Caco-2 (cell line): ENCODE results near the gene ATXN1. TPM values are rescaled to one million over a fixed set of nuclear protein-coding genes. Genes with fewer than 3 reads are reported as not detected.

Source experiments
- BruUV-seq: library from RNA; stranded (reverse); fragments of 400-500 nt; replicated peaks from 2 replicates; lab custom pipeline; 2021; lab: Mats Ljungman, UMichigan
- CTCF ChIA-PET: fragments of 300-600 bp; sonication (Branson Sonifier 250); formaldehyde crosslinking; loops from one replicate; lab custom pipeline; 2022; ENCODE audit warnings: antibody characterized with exemption; lab: Charles Lee
- POLR2A ChIA-PET: fragments of 300-600 bp; sonication (Branson Sonifier 250); formaldehyde crosslinking; loops from one replicate; lab custom pipeline; 2022; ENCODE audit warnings: antibody characterized with exemption; lab: Charles Lee
- DNase-seq, 2 experiments: peaks; one replicate each; pipeline versions ENCODE4 v3.0.0 to v3.0.0-alpha.2; 2020 to 2022
- H3K27me3 ChIP-seq: replicated peaks from 2 replicates; pipeline ENCODE4 v1.6.0; 2011; ENCODE audit warnings: low read length; ENCODE audit not compliant: control insufficient read depth, insufficient read depth
- H3K36me3 ChIP-seq: 2 replicates; pipeline ENCODE4 v1.5.1; 2011; ENCODE audit warnings: low read length; ENCODE audit not compliant: control insufficient read depth, insufficient read depth
- H3K4me1 ChIP-seq: fragments of 250-450 bp; sonication (Bioruptor Pico); 2 replicates; pipeline ENCODE4 v1.5.1; 2020; ENCODE audit warnings: mild to moderate bottlenecking
- H3K4me3 ChIP-seq: 2 replicates; pipeline ENCODE4 v1.5.1; 2011; ENCODE audit warnings: low read depth, mild to moderate bottlenecking, control low read depth, low read length
- H3K9me3 ChIP-seq: fragments of 250-450 bp; sonication (Bioruptor Pico); 2 replicates; pipeline ENCODE4 v1.5.1; 2020; ENCODE audit warnings: mild to moderate bottlenecking, moderate library complexity
- H3K27ac Mint-ChIP-seq: one replicate; pipeline ENCODE4 v1.8.0; 2022; ENCODE audit warnings: mixed read lengths; ENCODE audit not compliant: unreplicated experiment
- H3K27me3 Mint-ChIP-seq: one replicate; pipeline ENCODE4 v1.8.0; 2022; ENCODE audit warnings: mixed read lengths; ENCODE audit not compliant: insufficient read depth, unreplicated experiment
- H3K36me3 Mint-ChIP-seq: one replicate; pipeline ENCODE4 v1.8.0; 2022; ENCODE audit warnings: mild to moderate bottlenecking, mixed read lengths; ENCODE audit not compliant: insufficient read depth, unreplicated experiment
- H3K4me1 Mint-ChIP-seq: one replicate; pipeline ENCODE4 v1.8.0; 2022; ENCODE audit warnings: low read depth, mixed read lengths; ENCODE audit not compliant: unreplicated experiment
- H3K4me3 Mint-ChIP-seq: one replicate; pipeline ENCODE4 v1.8.0; 2022; ENCODE audit warnings: mild to moderate bottlenecking, moderate library complexity, mixed read lengths; ENCODE audit not compliant: unreplicated experiment
- H3K9me3 Mint-ChIP-seq: one replicate; pipeline ENCODE4 v1.8.0; 2022; ENCODE audit warnings: mixed read lengths; ENCODE audit not compliant: unreplicated experiment
- intact Hi-C: fragments of 100-400 bp; cut with micrococcal nuclease; formaldehyde crosslinking; loops from one replicate; pipeline ENCODE4 v1.10.0; 2022; ENCODE audit not compliant: unreplicated experiment
- total RNA-seq: library from RNA; stranded (reverse); gene quantifications from 2 replicates; pipeline ENCODE4 v1.2.3, GENCODE V29; 2022
- TF ChIP-seq, protein P1 (sequence below), 2 experiments: fragments of 200-600 bp in 1 of 2; IDR thresholded peaks; 1 replicate in 1 of 2; 2 replicates in 1 of 2; pipeline versions ENCODE4 v1.5.1 to v1.8.0; 2011 to 2022; ENCODE audit warnings: antibody characterized with exemption in 1 of 2, control low read depth in 1 of 2, inconsistent platforms in 1 of 2, low read depth in 1 of 2, low read length in 1 of 2, mild to moderate bottlenecking in 1 of 2, moderate library complexity in 1 of 2; ENCODE audit not compliant: insufficient read depth in 1 of 2, severe bottlenecking in 1 of 2, unreplicated experiment in 1 of 2

Gene ATXN1
- total RNA-seq, 1 experiment from 2014 or later, result 14.2 TPM

DNA sequence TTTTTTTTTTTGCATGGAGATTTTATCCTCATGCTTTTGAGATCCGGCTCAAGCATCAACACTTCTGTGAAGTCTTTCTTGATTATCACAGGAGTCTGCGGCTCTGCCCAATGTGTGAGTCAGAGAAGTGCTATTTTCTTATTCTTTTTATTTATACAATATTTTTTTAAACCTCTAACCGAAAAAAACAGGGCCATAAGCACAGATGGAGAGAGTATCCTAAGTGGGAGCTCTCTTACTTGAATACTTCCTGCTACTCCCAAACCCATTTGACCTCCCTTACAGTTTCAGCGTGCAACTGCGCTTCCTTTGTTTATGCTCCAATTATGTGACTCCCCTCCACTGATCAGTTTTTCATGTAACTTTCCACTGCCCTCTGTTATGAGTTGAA is 8.7 kb upstream of the ATXN1 start:
- peaks cover 4% of the 10 kb centered on the region for H3K36me3 Mint-ChIP-seq
- TF ChIP-seq, protein P1, sequence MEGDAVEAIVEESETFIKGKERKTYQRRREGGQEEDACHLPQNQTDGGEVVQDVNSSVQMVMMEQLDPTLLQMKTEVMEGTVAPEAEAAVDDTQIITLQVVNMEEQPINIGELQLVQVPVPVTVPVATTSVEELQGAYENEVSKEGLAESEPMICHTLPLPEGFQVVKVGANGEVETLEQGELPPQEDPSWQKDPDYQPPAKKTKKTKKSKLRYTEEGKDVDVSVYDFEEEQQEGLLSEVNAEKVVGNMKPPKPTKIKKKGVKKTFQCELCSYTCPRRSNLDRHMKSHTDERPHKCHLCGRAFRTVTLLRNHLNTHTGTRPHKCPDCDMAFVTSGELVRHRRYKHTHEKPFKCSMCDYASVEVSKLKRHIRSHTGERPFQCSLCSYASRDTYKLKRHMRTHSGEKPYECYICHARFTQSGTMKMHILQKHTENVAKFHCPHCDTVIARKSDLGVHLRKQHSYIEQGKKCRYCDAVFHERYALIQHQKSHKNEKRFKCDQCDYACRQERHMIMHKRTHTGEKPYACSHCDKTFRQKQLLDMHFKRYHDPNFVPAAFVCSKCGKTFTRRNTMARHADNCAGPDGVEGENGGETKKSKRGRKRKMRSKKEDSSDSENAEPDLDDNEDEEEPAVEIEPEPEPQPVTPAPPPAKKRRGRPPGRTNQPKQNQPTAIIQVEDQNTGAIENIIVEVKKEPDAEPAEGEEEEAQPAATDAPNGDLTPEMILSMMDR (IDR thresholded peaks at IDR 0.05; ENCODE audit: insufficient read depth in 1 of 2, low read depth in 1 of 2, low read length in 1 of 2, severe bottlenecking in 1 of 2, unreplicated experiment in 1 of 2), result no peak
- no TSS peak for BruUV-seq
- Histone ChIP-seq H3K4me3 (no peak overlapping the region), H3K4me1 (peaks cover 12% of the 10 kb centered on the region), H3K9me3 (no peaks in the 10 kb centered on the region), H3K36me3 (no peaks in the 10 kb centered on the region), H3K27me3 (no peaks in the 10 kb centered on the region)
- ChIA-PET CTCF (no interaction called here), POLR2A (no interaction called here)
- no peak overlapping the region for H3K27ac Mint-ChIP-seq
- peaks cover 3% of the 10 kb centered on the region for H3K27me3 Mint-ChIP-seq
- H3K4me1 Mint-ChIP-seq, result peaks cover 24% of the 10 kb centered on the region
- H3K4me3 Mint-ChIP-seq, result no peak overlapping the region
- H3K9me3 Mint-ChIP-seq, result no peaks in the 10 kb centered on the region
- intact Hi-C loops, result loop anchor here (2.0 kb wide), 1 partner anchor 259 kb away; no protein-coding TSS in a partner anchor
- no peak for DNase-seq

DNA sequence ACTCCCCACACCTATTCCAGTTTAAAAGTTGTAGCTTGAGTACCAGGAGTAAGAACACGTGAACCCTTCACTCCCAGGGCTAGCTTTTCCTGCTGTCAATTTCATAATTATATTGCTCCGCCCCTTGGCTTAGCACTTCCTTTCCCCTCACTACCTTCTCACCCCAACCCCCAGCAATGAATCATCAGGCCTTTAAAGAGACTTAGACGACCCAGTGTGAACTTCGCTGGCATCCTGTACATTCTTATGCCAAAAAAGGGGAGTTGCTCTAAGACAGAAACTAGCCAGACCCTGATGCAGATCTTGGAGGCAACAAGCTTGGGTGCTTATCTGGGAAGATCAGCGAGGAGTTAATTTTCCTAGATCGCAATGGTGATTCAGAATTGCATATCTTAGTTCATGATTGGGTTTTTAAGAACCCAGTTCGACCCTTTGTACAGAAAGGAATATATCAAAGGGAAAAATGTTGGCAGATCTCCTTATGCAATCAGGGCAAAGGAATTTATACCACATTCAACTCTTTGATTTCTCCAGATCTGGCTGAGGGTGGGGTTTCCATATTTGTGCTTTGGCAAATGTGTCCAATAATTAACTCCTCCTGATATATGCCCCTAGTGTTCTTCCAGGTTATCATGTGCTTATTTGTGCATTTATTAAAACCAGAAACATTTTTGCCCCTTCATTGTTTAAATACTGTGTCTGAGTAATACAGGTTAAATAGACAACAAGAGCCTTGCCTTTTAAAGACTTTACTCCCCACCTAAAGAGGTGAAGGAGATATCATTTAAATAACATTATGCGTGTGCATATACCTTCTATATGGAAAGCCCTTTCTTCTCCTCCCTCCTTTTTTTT is 8.1 kb upstream of the ATXN1 start:
- Histone ChIP-seq H3K27me3 (no peaks in the 10 kb centered on the region), H3K4me3 (no peak overlapping the region), H3K4me1 (peaks cover 12% of the 10 kb centered on the region), H3K36me3 (no peaks in the 10 kb centered on the region), H3K9me3 (no peaks in the 10 kb centered on the region)
- ChIA-PET POLR2A (no interaction called here), CTCF (interaction anchor here (1.1 to 1.4 kb wide), 2 partner anchors 15 to 255 kb away, joined by 4 read pairs; no protein-coding TSS in a partner anchor)
- Mint-ChIP-seq H3K4me1 (peaks cover 24% of the 10 kb centered on the region), H3K36me3 (peaks cover 4% of the 10 kb centered on the region), H3K27ac (no peak overlapping the region), H3K27me3 (peaks cover under 1% of the 10 kb centered on the region), H3K4me3 (no peak overlapping the region), H3K9me3 (no peaks in the 10 kb centered on the region)
- no peak for DNase-seq
- intact Hi-C loops, result no loop called here
- TF ChIP-seq, protein P1 (IDR thresholded peaks at IDR 0.05; ENCODE audit: insufficient read depth in 1 of 2, low read depth in 1 of 2, low read length in 1 of 2, severe bottlenecking in 1 of 2, unreplicated experiment in 1 of 2), result no peak
- no TSS peak for BruUV-seq

DNA sequence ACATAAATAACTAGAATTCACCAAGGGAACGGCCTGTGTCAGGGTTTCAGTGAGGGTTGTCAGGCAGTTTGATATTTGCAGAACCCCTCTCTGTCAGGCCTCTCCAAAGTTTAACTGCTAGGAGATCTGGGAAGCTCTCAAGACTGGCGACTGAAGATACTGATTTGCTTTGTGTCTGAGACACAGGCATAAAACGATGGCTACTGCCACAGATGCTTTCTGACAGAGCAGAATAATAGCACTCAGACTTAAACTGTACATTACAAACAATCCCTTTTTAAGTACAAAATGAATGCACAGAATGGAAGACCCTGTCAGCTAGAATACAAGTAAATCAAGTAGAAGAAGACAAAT is 7.2 kb upstream of the ATXN1 start:
- Histone ChIP-seq H3K9me3 (no peaks in the 10 kb centered on the region), H3K4me1 (peaks cover 15% of the 10 kb centered on the region), H3K36me3 (no peaks in the 10 kb centered on the region), H3K4me3 (no peak overlapping the region), H3K27me3 (no peaks in the 10 kb centered on the region)
- Mint-ChIP-seq H3K27ac (no peak overlapping the region), H3K9me3 (no peaks in the 10 kb centered on the region), H3K4me1 (peaks cover 24% of the 10 kb centered on the region), H3K27me3 (no peaks in the 10 kb centered on the region), H3K4me3 (no peak overlapping the region), H3K36me3 (peaks cover 4% of the 10 kb centered on the region)
- CTCF ChIA-PET, result interaction anchor here (1.1 to 1.4 kb wide), 2 partner anchors 14 to 254 kb away, joined by 4 read pairs; no protein-coding TSS in a partner anchor
- TF ChIP-seq, protein P1 (IDR thresholded peaks at IDR 0.05; ENCODE audit: insufficient read depth in 1 of 2, low read depth in 1 of 2, low read length in 1 of 2, severe bottlenecking in 1 of 2, unreplicated experiment in 1 of 2), result no peak
- POLR2A ChIA-PET, result interaction anchor here (0.6 kb wide), 1 partner anchor 9 kb away, joined by 3 read pairs; no protein-coding TSS in a partner anchor
- BruUV-seq, result no TSS peak
- DNase-seq, result no peak
- intact Hi-C loops, result no loop called here
